ENCODE measurements around the gene PURA. TPM values are rescaled to one million over a fixed set of nuclear protein-coding genes. Genes with fewer than 3 reads are reported as not detected.

PURA gene
- total and polyA plus RNA-seq, 2 of the 4 experiments (the other 2 are of a cell fraction): 3.8 to 5.6 TPM

DNA sequence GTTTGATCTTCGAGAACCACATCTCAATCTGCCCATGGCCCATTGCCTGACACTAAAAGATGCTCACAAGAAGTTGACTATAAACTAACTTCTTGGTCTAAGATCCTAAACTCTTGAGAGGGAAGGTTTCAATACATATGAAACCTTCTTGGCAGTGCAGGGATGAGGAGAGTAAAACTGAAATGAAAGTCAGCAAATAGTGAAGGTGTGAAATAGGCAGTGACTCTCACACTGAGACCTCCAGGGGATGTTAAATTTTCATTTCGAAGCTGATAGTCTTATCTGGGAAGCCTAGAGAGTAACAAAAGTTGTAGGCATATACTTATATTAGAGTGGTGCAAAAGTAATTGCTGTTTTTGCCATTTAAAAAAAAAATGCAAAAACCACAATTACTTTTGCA lies 60.1 kb downstream of the PURA start:
- H4K20me1 ChIP-seq (ENCODE audit: insufficient read depth, low read length): no peaks in the 10 kb centered on the region
- peaks cover 4% of the 10 kb centered on the region; the same call in 1 of the 2 replicates for H3K9me1 ChIP-seq (ENCODE audit: insufficient read depth, low read length)
- no peak overlapping the region for H3K4me2 ChIP-seq (ENCODE audit: low read depth, low read length)
- BruUV-seq (replicated peaks): no TSS peak
- in situ Hi-C loops (cut with MboI; ENCODE audit: low sequenced_read_pairs) (no loop called here), dilution Hi-C loops (cut with HindIII; ENCODE audit: low sequenced_read_pairs, unreplicated experiment) (no loop called here), intact Hi-C loops (cut with micrococcal nuclease) (loop anchor here (2.0 kb wide), 1 partner anchor 185 kb away; no protein-coding TSS in a partner anchor)
- TF ChIP-seq, protein P1, sequence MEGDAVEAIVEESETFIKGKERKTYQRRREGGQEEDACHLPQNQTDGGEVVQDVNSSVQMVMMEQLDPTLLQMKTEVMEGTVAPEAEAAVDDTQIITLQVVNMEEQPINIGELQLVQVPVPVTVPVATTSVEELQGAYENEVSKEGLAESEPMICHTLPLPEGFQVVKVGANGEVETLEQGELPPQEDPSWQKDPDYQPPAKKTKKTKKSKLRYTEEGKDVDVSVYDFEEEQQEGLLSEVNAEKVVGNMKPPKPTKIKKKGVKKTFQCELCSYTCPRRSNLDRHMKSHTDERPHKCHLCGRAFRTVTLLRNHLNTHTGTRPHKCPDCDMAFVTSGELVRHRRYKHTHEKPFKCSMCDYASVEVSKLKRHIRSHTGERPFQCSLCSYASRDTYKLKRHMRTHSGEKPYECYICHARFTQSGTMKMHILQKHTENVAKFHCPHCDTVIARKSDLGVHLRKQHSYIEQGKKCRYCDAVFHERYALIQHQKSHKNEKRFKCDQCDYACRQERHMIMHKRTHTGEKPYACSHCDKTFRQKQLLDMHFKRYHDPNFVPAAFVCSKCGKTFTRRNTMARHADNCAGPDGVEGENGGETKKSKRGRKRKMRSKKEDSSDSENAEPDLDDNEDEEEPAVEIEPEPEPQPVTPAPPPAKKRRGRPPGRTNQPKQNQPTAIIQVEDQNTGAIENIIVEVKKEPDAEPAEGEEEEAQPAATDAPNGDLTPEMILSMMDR (conservative IDR thresholded peaks at IDR 0.05; ENCODE audit: low read depth, low read length): no peak
- TF ChIP-seq CEBPB (IDR thresholded peaks at IDR 0.05; ENCODE audit: low read depth, low read length): no peak
- TF ChIP-seq BHLHE40 (IDR thresholded peaks at IDR 0.05; ENCODE audit: low read depth, low read length): no peak
- TF ChIP-seq RAD21 (IDR thresholded peaks at IDR 0.05; ENCODE audit: low read length): no peak
- TF ChIP-seq FOS (IDR thresholded peaks at IDR 0.05; ENCODE audit: low read depth, low read length): no peak
- H2AFZ ChIP-seq (replicated peaks; ENCODE audit: low read length, poor library complexity): no peak overlapping the region
- no peak overlapping the region for H2BK5ac ChIP-seq (ENCODE audit: low read depth, low read length, poor library complexity, severe bottlenecking)
- no peak overlapping the region for H3K4me3 ChIP-seq (ENCODE audit: insufficient read depth, low read depth, low read length)
- no peak overlapping the region for H2AK9ac ChIP-seq (replicated peaks; ENCODE audit: low read depth, low read length, poor library complexity)
- DNase-seq: no peak
- no peaks in the 10 kb centered on the region for H3K9me3 ChIP-seq (ENCODE audit: control insufficient read depth, insufficient read depth, low read length)
- no peak overlapping the region for H2BK15ac ChIP-seq (ENCODE audit: low read depth, low read length)
- H2BK120ac ChIP-seq (ENCODE audit: low read depth, low read length): no peak overlapping the region
- H3K79me1 ChIP-seq (ENCODE audit: low read depth in 1 of 2, low read length in 2 of 2): peaks cover 0 to 12% of the 10 kb centered on the region in 2 experiments; a peak in 2 of 4 replicates
- no peak overlapping the region for H4K91ac ChIP-seq (ENCODE audit: insufficient read depth, low read depth, low read length)
- no peak overlapping the region for H4K5ac ChIP-seq (ENCODE audit: low read depth, low read length)
- no peak overlapping the region for H3K14ac ChIP-seq (replicated peaks; ENCODE audit: low read depth, low read length)
- peaks cover 8% of the 10 kb centered on the region; the same call in 1 of the 2 replicates for H3K4me1 ChIP-seq (ENCODE audit: control insufficient read depth, insufficient read depth, low read length)
- POLR2A ChIA-PET (ENCODE audit: unreplicated experiment): no interaction called here
- H3K18ac ChIP-seq (ENCODE audit: low read depth, low read length): no peak overlapping the region
- H3K36me3 ChIP-seq (ENCODE audit: control insufficient read depth, insufficient read depth, low read length): no peaks in the 10 kb centered on the region
- CTCF ChIA-PET: interaction anchor here (0.6 kb wide), 1 partner anchor 463 kb away, joined by 4 read pairs; no protein-coding TSS in a partner anchor
- no peak overlapping the region for H3K56ac ChIP-seq (ENCODE audit: extremely low read depth, insufficient read depth, low read length)
- H3K9ac ChIP-seq (ENCODE audit: low read depth, low read length): no peak overlapping the region
- no peak overlapping the region for H3K4ac ChIP-seq (ENCODE audit: low read depth, low read length)
- no peaks in the 10 kb centered on the region for H3K27me3 ChIP-seq (ENCODE audit: control insufficient read depth, insufficient read depth, low read length)
- no peak overlapping the region; a peak in 1 of 4 replicates for H4K8ac ChIP-seq (ENCODE audit: low read depth in 2 of 2, low read length in 2 of 2)
- H3K23ac ChIP-seq (ENCODE audit: low read depth, low read length): no peak overlapping the region
- WGBS, 2 experiments (ENCODE audit: extremely low coverage in 2 of 2, insufficient read length in 1 of 2): no CpG with 5 or more reads among the region's 2 CpGs
- no peak overlapping the region for H2AK5ac ChIP-seq (ENCODE audit: low read depth, low read length)
- H2BK20ac ChIP-seq (ENCODE audit: low read depth, low read length): no peak overlapping the region
- no peak overlapping the region for H3K27ac ChIP-seq (ENCODE audit: insufficient read depth, low read length)
- no peak for ATAC-seq (ENCODE audit: low read depth)
